ENCODE measurements around the gene ZNF471. TPM values are rescaled to one million over a fixed set of nuclear protein-coding genes. Genes with fewer than 3 reads are reported as not detected.

Gene ZNF471
- polyA plus RNA-seq, 6 donors from 2014 or later: 0.45 to 2.0 (median 0.51) TPM; not detected in 1

Other genes starting within 250 kb of the ZNF471 start
- gene EDDM13, start 235.1 kb upstream of the ZNF471 start, polyA plus RNA-seq (ENCODE audit: low read depth in 6 of 6): not detected
- gene ZSCAN5A, start 193.0 kb upstream of the ZNF471 start, polyA plus RNA-seq (ENCODE audit: low read depth in 6 of 6): 1 to 10 TPM in 5 of 6 donors, not detected in 1; 5.3 to 8.1 (median 7.0) TPM
- 1 to 10 TPM; 6.3 to 8.6 (median 7.3) TPM for gene ZNF582, start 114.3 kb upstream of the ZNF471 start, polyA plus RNA-seq (ENCODE audit: low read depth in 6 of 6)
- gene ZNF583, start 103.5 kb upstream of the ZNF471 start, polyA plus RNA-seq (ENCODE audit: low read depth in 6 of 6): 10 to 100 TPM; 15.1 to 33.2 (median 16.8) TPM
- gene ZNF667, start 30.5 kb upstream of the ZNF471 start, polyA plus RNA-seq (ENCODE audit: low read depth in 6 of 6): 10 to 100 TPM in 3 of 6 donors, 1 to 10 TPM in 3; 5.5 to 13.4 (median 9.7) TPM
- gene ZFP28, start 31.1 kb downstream of the ZNF471 start, polyA plus RNA-seq (ENCODE audit: low read depth in 6 of 6): 1 to 10 TPM in 5 of 6 donors, not detected in 1; 1.8 to 4.7 (median 4.1) TPM
- 1 to 10 TPM; 1.6 to 4.5 (median 2.8) TPM for gene ZNF470, start 59.6 kb downstream of the ZNF471 start, polyA plus RNA-seq (ENCODE audit: low read depth in 6 of 6)
- 10 to 100 TPM in 3 of 6 donors, 1 to 10 TPM in 3; 7.9 to 20.5 (median 10.4) TPM for gene ZNF71, start 87.4 kb downstream of the ZNF471 start, polyA plus RNA-seq (ENCODE audit: low read depth in 6 of 6)
- gene SMIM17, start 135.3 kb downstream of the ZNF471 start, polyA plus RNA-seq (ENCODE audit: low read depth in 6 of 6): under 1 TPM in 1 of 6 donors, not detected in 5; 0.30 TPM
- 10 to 100 TPM in 1 of 6 donors, 1 to 10 TPM in 4, not detected in 1; 2.1 to 13.0 (median 5.5) TPM for gene ZNF835, start 163.9 kb downstream of the ZNF471 start, polyA plus RNA-seq (ENCODE audit: low read depth in 6 of 6)

Data from naive B cell (primary cell).